Lower lobe of right lung (tissue), 2 donors: ENCODE results near the gene ZNF296. TPM values are rescaled to one million over a fixed set of nuclear protein-coding genes. Genes with fewer than 3 reads are reported as not detected.

Experiments used
- ATAC-seq, 2 donors: fragments of 200-7000 bp; cut with Tn5 transposase; one replicate each; pipeline ENCODE4 v1.9.1; 2020 to 2022; ENCODE audit warnings: mild to moderate bottlenecking in 2 of 2, moderate library complexity in 2 of 2
- DNase-seq: peaks from one replicate; pipeline ENCODE4 v3.0.0-alpha.2; 2020
- H3K27ac ChIP-seq: fragments of 200-600 bp; one replicate; pipeline ENCODE4 v1.8.0; 2022
- H3K27me3 ChIP-seq: fragments of 200-600 bp; one replicate; pipeline ENCODE4 v1.8.0; 2022; ENCODE audit warnings: low read depth
- H3K36me3 ChIP-seq: fragments of 200-600 bp; one replicate; pipeline ENCODE4 v1.8.0; 2022; ENCODE audit warnings: mild to moderate bottlenecking
- H3K4me1 ChIP-seq: fragments of 200-600 bp; one replicate; pipeline ENCODE4 v1.8.0; 2022
- H3K4me3 ChIP-seq: fragments of 200-600 bp; one replicate; pipeline ENCODE4 v1.8.0; 2022; ENCODE audit warnings: mild to moderate bottlenecking
- H3K9me3 ChIP-seq: fragments of 200-600 bp; one replicate; pipeline ENCODE4 v1.8.0; 2022
- CTCF ChIP-seq: fragments of 200-600 bp; IDR thresholded peaks from one replicate; pipeline ENCODE4 v1.8.0; 2022; ENCODE audit warnings: antibody characterized with exemption, mild to moderate bottlenecking
- intact Hi-C: fragments of 100-400 bp; cut with DNase I; formaldehyde crosslinking; loops from one replicate; pipeline ENCODE4 v1.11.0; 2022
- total RNA-seq: library from RNA; stranded (reverse); fragmentation: NEBNext Ultra II Directional; extraction: Animal tissue kit (Norgen Biotek cat#: 25700); gene quantifications from one replicate; pipeline ENCODE4 v1.2.1, GENCODE V29; 2021
- donor health status: DM: no; HTN: yes; CAD: no; lungs with severe emphysema.

The ZNF296 gene
- total RNA-seq, 1 donor from 2014 or later = 1.7 TPM

- ATAC-seq = peak; percentile 5 to 51
- Histone ChIP-seq H3K4me3 (peak overlapping the region; percentile 98), H3K36me3 (peaks cover 70% of the 10 kb centered on the region)
These were observed 36.1 kb downstream of the ZNF296 start for GRCh38 chr19:45040059-45040771.

GRCh38 chr19:45038931-45039893 is 37.1 kb downstream of the ZNF296 start, which contains the start of gene CLASRP:
TSS of gene CLASRP (plus strand) at chr19:45039045. CDS start at chr19:45040213, 1,168 bp downstream.
- intact Hi-C loops = no loop called here
- no peaks in the 10 kb centered on the region for H3K9me3 ChIP-seq
- H3K36me3 ChIP-seq = peaks cover 69% of the 10 kb centered on the region
- H3K4me3 ChIP-seq = peak within 1 kb of the TSS; percentile 98
- peaks cover 36% of the 10 kb centered on the region for H3K4me1 ChIP-seq
- H3K27ac ChIP-seq = peak within 1 kb of the TSS; percentile 98
- ATAC-seq (peak; percentile 97 to 99), DNase-seq (peak; percentile 93)
- TF ChIP-seq CTCF = no peak
- no peaks in the 10 kb centered on the region for H3K27me3 ChIP-seq

More at GRCh38 chr19:45040059-45040771, 36.1 kb downstream of the ZNF296 start:
- no peak for DNase-seq
- intact Hi-C loops = no loop called here
- Histone ChIP-seq H3K4me1 (peaks cover 45% of the 10 kb centered on the region), H3K9me3 (no peaks in the 10 kb centered on the region), H3K27ac (peak overlapping the region; percentile 98), H3K27me3 (no peaks in the 10 kb centered on the region)
- no peak for TF ChIP-seq CTCF

- no peak for ATAC-seq
- no peak overlapping the region for H3K4me3 ChIP-seq
- H3K27ac ChIP-seq = no peak overlapping the region
- no peak for DNase-seq
- H3K36me3 ChIP-seq = peaks cover 66% of the 10 kb centered on the region
- intact Hi-C loops = no loop called here
- no peak for TF ChIP-seq CTCF
- no peaks in the 10 kb centered on the region for H3K9me3 ChIP-seq
- H3K27me3 ChIP-seq = no peaks in the 10 kb centered on the region
- peaks cover 31% of the 10 kb centered on the region for H3K4me1 ChIP-seq
These were observed 38.7 kb downstream of the ZNF296 start for GRCh38 chr19:45037393-45038169.

- no peak overlapping the region for H3K27ac ChIP-seq
- TF ChIP-seq CTCF = no peak
- DNase-seq (no peak), ATAC-seq (no peak)
- H3K36me3 ChIP-seq = peaks cover 63% of the 10 kb centered on the region
- H3K4me3 ChIP-seq = no peak overlapping the region
- H3K27me3 ChIP-seq = no peaks in the 10 kb centered on the region
- H3K4me1 ChIP-seq = peaks cover 21% of the 10 kb centered on the region
- intact Hi-C loops = no loop called here
- no peaks in the 10 kb centered on the region for H3K9me3 ChIP-seq
These were observed 40.5 kb downstream of the ZNF296 start for GRCh38 chr19:45035755-45036154.

- DNase-seq (no peak), ATAC-seq (no peak)
- no peak for TF ChIP-seq CTCF
- H3K9me3 ChIP-seq = no peaks in the 10 kb centered on the region
- intact Hi-C loops = no loop called here
- H3K27ac ChIP-seq = no peak overlapping the region
- peaks cover 81% of the 10 kb centered on the region for H3K36me3 ChIP-seq
- H3K4me1 ChIP-seq = no peaks in the 10 kb centered on the region
- H3K4me3 ChIP-seq = no peak overlapping the region
- H3K27me3 ChIP-seq = no peaks in the 10 kb centered on the region
These were observed 43.9 kb downstream of the ZNF296 start for GRCh38 chr19:45032421-45032820.
